OCI-LY7 (cell line): ENCODE measurements around the gene KCNK4. TPM values are rescaled to one million over a fixed set of nuclear protein-coding genes. Genes with fewer than 3 reads are reported as not detected.

Experiments
- BruUV-seq: library from RNA; stranded (reverse); fragments of 400-500 nt; replicated peaks from 2 replicates; lab custom pipeline; 2021; lab: Mats Ljungman, UMichigan
- CTCF ChIA-PET: fragments of 300-600 bp; sonication (Branson Sonifier 250); formaldehyde crosslinking; loops from one replicate; lab custom pipeline; 2022; ENCODE audit warnings: antibody characterized with exemption; ENCODE audit not compliant: unreplicated experiment; lab: Charles Lee
- POLR2A ChIA-PET: fragments of 300-600 bp; sonication (Branson Sonifier 250); formaldehyde crosslinking; loops from one replicate; lab custom pipeline; 2022; ENCODE audit warnings: antibody characterized with exemption; lab: Charles Lee
- DNase-seq: peaks from one replicate; pipeline ENCODE4 v3.0.0-alpha.2; 2015; ENCODE audit warnings: low spot score
- H2AFZ ChIP-seq: fragments of 200-600 bp; sonication (generic), shearing (Covaris generic); 2 replicates; pipeline ENCODE4 v1.6.1; 2014; ENCODE audit warnings: mild to moderate bottlenecking, antibody characterized with exemption, low read length, moderate library complexity
- H3K27ac ChIP-seq: fragments of 200-600 bp; sonication (generic); 2 replicates; pipeline ENCODE4 v1.5.1; 2014; ENCODE audit warnings: mixed run types, low read depth, mild to moderate bottlenecking, moderate library complexity, low read length, inconsistent platforms; ENCODE audit not compliant: poor library complexity, severe bottlenecking
- H3K36me3 ChIP-seq: fragments of 200-600 bp; sonication (generic); 2 replicates; pipeline ENCODE4 v1.6.1; 2014; ENCODE audit warnings: mild to moderate bottlenecking, antibody characterized with exemption, low read length, moderate library complexity, mixed read lengths; ENCODE audit not compliant: insufficient read depth
- H3K4me1 ChIP-seq: fragments of 200-600 bp; sonication (generic); 2 replicates; pipeline ENCODE4 v1.5.1; 2014; ENCODE audit warnings: mild to moderate bottlenecking, low read length; ENCODE audit not compliant: insufficient read depth, poor library complexity, severe bottlenecking
- H3K4me2 ChIP-seq: fragments of 200-600 bp; sonication (generic); 2 replicates; pipeline ENCODE4 v1.6.1; 2014; ENCODE audit warnings: mild to moderate bottlenecking, low read length
- H3K4me3 ChIP-seq: fragments of 200-600 bp; sonication (generic); 2 replicates; pipeline ENCODE4 v1.5.1; 2014; ENCODE audit warnings: mild to moderate bottlenecking, low read depth, low read length; ENCODE audit not compliant: poor library complexity, severe bottlenecking
- H3K79me2 ChIP-seq: fragments of 200-600 bp; sonication (generic); 2 replicates; pipeline ENCODE4 v1.6.1; 2016; ENCODE audit warnings: low read depth, mild to moderate bottlenecking, low read length, moderate library complexity, mixed read lengths; ENCODE audit not compliant: insufficient read depth
- H3K9me2 ChIP-seq: fragments of 200-600 bp; sonication (generic); 2 replicates; pipeline ENCODE4 v1.6.1; 2016; ENCODE audit warnings: mild to moderate bottlenecking, low read length, mixed read lengths; ENCODE audit not compliant: insufficient read depth
- H3K9me3 ChIP-seq: fragments of 200-600 bp; sonication (generic); 2 replicates; pipeline ENCODE4 v1.6.1; 2014; ENCODE audit warnings: mild to moderate bottlenecking, mixed run types, low read length, mixed read lengths
- H4K20me1 ChIP-seq: fragments of 200-600 bp; sonication (generic); 2 replicates; pipeline ENCODE4 v1.6.1; 2014; ENCODE audit warnings: mild to moderate bottlenecking, antibody characterized with exemption, low read length, moderate library complexity, mixed read lengths; ENCODE audit not compliant: insufficient read depth
- EZH2phosphoT487 ChIP-seq: fragments of 200-600 bp; sonication (generic); IDR thresholded peaks from 2 replicates; pipeline ENCODE4 v1.6.1; 2018; ENCODE audit warnings: low read depth, borderline replicate concordance, mild to moderate bottlenecking, mixed run types, antibody characterized with exemption, low read length, moderate library complexity, mixed read lengths
- intact Hi-C: fragments of 100-400 bp; cut with micrococcal nuclease; formaldehyde crosslinking; loops from one replicate; pipeline ENCODE4 v1.10.0; 2022; ENCODE audit not compliant: unreplicated experiment
- total RNA-seq, 2 experiments: library from RNA; depleted of rRNA in 1 of 2; stranded (reverse); fragments of >200 nt in 1 of 2; shearing (Covaris generic) in 1 of 2; gene quantifications; 2 replicates each; pipeline ENCODE4 v1.2.3, GENCODE V29; 2014 to 2022
- TF ChIP-seq, protein P1 (sequence below): fragments of 200-600 bp; sonication (generic); conservative IDR thresholded peaks from 2 replicates; pipeline ENCODE4 v1.5.1; 2014; ENCODE audit warnings: mild to moderate bottlenecking, antibody characterized with exemption, low read length, moderate library complexity, mixed read lengths

The KCNK4 gene
- total RNA-seq, 2 experiments from 2014 or later = 0.80 to 0.95 TPM

DNA sequence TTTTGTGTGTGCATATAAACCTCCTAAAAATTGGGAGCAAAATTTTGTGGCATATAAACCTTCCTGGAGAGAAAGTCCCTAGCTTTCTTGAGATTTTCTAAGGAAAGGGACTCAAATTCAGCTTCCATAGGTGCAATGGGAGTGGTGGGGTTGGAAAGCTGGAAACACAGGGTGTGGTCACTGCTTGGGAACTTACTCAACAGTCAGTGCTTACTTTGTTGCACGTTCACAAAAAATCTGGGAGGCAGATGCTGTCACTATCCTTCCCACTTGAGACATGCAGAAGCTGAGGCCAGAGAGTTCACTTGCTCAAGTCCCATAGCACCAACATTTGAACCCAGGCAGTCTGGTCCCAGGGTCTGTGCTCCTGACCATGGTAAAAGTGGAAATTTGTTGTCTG, 5.1 kb downstream of the KCNK4 start:
- BruUV-seq = no TSS peak
- Histone ChIP-seq H3K4me2 (no peak overlapping the region), H4K20me1 (no peaks in the 10 kb centered on the region), H3K4me3 (no peak overlapping the region), H3K9me3 (no peaks in the 10 kb centered on the region), H2AFZ (no peak overlapping the region), H3K27ac (no peak overlapping the region), H3K4me1 (peaks cover 9% of the 10 kb centered on the region), H3K36me3 (no peaks in the 10 kb centered on the region), H3K79me2 (no peaks in the 10 kb centered on the region), H3K9me2 (no peaks in the 10 kb centered on the region)
- intact Hi-C loops = no loop called here
- TF ChIP-seq, protein P1, sequence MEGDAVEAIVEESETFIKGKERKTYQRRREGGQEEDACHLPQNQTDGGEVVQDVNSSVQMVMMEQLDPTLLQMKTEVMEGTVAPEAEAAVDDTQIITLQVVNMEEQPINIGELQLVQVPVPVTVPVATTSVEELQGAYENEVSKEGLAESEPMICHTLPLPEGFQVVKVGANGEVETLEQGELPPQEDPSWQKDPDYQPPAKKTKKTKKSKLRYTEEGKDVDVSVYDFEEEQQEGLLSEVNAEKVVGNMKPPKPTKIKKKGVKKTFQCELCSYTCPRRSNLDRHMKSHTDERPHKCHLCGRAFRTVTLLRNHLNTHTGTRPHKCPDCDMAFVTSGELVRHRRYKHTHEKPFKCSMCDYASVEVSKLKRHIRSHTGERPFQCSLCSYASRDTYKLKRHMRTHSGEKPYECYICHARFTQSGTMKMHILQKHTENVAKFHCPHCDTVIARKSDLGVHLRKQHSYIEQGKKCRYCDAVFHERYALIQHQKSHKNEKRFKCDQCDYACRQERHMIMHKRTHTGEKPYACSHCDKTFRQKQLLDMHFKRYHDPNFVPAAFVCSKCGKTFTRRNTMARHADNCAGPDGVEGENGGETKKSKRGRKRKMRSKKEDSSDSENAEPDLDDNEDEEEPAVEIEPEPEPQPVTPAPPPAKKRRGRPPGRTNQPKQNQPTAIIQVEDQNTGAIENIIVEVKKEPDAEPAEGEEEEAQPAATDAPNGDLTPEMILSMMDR = no peak
- TF ChIP-seq EZH2phosphoT487 = no peak
- ChIA-PET CTCF (no interaction called here), POLR2A (no interaction called here)
- no peak for DNase-seq

DNA sequence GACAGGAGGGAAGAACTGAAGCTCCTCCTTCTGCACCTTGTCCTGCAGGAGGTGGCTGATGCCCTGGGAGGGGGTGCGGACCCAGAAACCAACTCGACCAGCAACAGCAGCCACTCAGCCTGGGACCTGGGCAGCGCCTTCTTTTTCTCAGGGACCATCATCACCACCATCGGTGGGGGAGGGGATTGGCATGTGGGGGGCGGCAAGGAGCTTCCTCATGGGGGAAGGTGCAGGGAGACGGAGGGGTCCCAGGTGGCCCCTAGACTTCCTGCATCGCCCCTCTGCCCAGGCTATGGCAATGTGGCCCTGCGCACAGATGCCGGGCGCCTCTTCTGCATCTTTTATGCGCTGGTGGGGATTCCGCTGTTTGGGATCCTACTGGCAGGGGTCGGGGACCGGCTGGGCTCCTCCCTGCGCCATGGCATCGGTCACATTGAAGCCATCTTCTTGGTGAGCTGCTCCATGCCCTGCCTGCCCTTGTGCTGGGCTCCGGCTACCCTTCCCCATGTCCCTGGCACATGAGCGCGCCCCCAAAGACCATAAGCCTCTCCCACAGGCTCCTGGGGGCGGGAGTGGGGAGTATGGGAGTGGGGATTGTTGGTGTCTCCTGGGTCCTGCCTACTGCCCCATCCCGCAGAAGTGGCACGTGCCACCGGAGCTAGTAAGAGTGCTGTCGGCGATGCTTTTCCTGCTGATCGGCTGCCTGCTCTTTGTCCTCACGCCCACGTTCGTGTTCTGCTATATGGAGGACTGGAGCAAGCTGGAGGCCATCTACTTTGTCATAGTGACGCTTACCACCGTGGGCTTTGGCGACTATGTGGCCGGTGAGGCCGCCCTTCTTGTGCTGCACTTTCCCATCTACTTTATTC, 6.0 kb downstream of the KCNK4 start:
- Histone ChIP-seq H3K27ac (no peak overlapping the region), H3K4me3 (no peak overlapping the region), H3K4me2 (no peak overlapping the region), H3K9me3 (no peaks in the 10 kb centered on the region), H2AFZ (no peak overlapping the region), H3K36me3 (no peaks in the 10 kb centered on the region), H3K4me1 (peaks cover 9% of the 10 kb centered on the region), H3K79me2 (no peaks in the 10 kb centered on the region), H3K9me2 (no peaks in the 10 kb centered on the region), H4K20me1 (no peaks in the 10 kb centered on the region)
- no peak for DNase-seq
- TF ChIP-seq, protein P1 = no peak
- no peak for TF ChIP-seq EZH2phosphoT487
- intact Hi-C loops = no loop called here
- BruUV-seq = no TSS peak
- CTCF ChIA-PET = no interaction called here
- POLR2A ChIA-PET = no interaction called here
